Thymus (tissue), 11 donors: ENCODE data around the gene HIVEP1. TPM values are rescaled to one million over a fixed set of nuclear protein-coding genes. Genes with fewer than 3 reads are reported as not detected.
A peak's percentile ranks its signal among the peaks of the same experiment; 100 is the strongest.

Experiments used
- DNase-seq, 9 donors: peaks; one replicate each; pipeline ENCODE4 v3.0.0-alpha.2; 2013; ENCODE audit warnings: low spot score in 9 of 9, low read depth in 6 of 9, missing footprints in 1 of 9
- H3K27ac ChIP-seq, 2 donors: one replicate each; pipeline ENCODE4 v1.5.1; 2013; ENCODE audit warnings: control low read depth in 1 of 2, low read depth in 1 of 2, low read length in 1 of 2, mild to moderate bottlenecking in 1 of 2, moderate library complexity in 1 of 2
- H3K27me3 ChIP-seq, 2 donors: one replicate each; pipeline ENCODE4 v1.5.1; 2013; ENCODE audit warnings: low read length in 1 of 2; ENCODE audit not compliant: control insufficient read depth in 2 of 2, insufficient read depth in 1 of 2
- H3K36me3 ChIP-seq, 2 donors: one replicate each; pipeline ENCODE4 v1.5.1; 2013; ENCODE audit warnings: low read length in 1 of 2, mild to moderate bottlenecking in 1 of 2, moderate library complexity in 1 of 2; ENCODE audit not compliant: control insufficient read depth in 2 of 2, insufficient read depth in 2 of 2
- H3K4me1 ChIP-seq, 2 donors: one replicate each; pipeline ENCODE4 v1.5.1; 2013; ENCODE audit warnings: low read length in 2 of 2; ENCODE audit not compliant: control insufficient read depth in 2 of 2, insufficient read depth in 2 of 2
- H3K4me3 ChIP-seq, 2 donors: one replicate each; pipeline ENCODE4 v1.5.1; 2013; ENCODE audit warnings: low read length in 2 of 2, control low read depth in 1 of 2, mild to moderate bottlenecking in 1 of 2
- H3K9me3 ChIP-seq, 2 donors: one replicate each; pipeline ENCODE4 v1.5.1; 2013; ENCODE audit warnings: low read length in 1 of 2, mild to moderate bottlenecking in 1 of 2; ENCODE audit not compliant: control insufficient read depth in 2 of 2, insufficient read depth in 1 of 2
- WGBS: extraction: QIAGEN DNeasy Blood & Tissue Kit; methylation state at CpG from one replicate; pipeline ENCODE4 v1.1.7; 2013; 5-methylcytosine and 5-hydroxymethylcytosine counted together
- polyA plus RNA-seq: library from polyadenylated mRNA; stranded (reverse); fragments of 200-250 nt; gene quantifications from one replicate; pipeline ENCODE4 v1.2.3, GENCODE V29; 2013
- total RNA-seq: library from RNA; stranded (reverse); fragments of 120-200 nt; gene quantifications from one replicate; pipeline ENCODE4 v1.2.4, GENCODE V29; 2013
- donor health status: healthy.

The HIVEP1 gene
- total and polyA plus RNA-seq, 2 donors, result 8.7 to 24.9 TPM

- no peak overlapping the region for H3K4me3 ChIP-seq
- H3K27me3 ChIP-seq, result no peaks in the 10 kb centered on the region
- no peaks in the 10 kb centered on the region for H3K9me3 ChIP-seq
- H3K4me1 ChIP-seq, result no peaks in the 10 kb centered on the region
- DNase-seq, result no peak
- H3K27ac ChIP-seq, result no peak overlapping the region
- no peaks in the 10 kb centered on the region for H3K36me3 ChIP-seq
- 96% methylated on average over 4 of the region's 4 CpGs for WGBS
Observed at GRCh38 chr6:12001004-12001705, 11.0 kb upstream of the HIVEP1 start.

DNA sequence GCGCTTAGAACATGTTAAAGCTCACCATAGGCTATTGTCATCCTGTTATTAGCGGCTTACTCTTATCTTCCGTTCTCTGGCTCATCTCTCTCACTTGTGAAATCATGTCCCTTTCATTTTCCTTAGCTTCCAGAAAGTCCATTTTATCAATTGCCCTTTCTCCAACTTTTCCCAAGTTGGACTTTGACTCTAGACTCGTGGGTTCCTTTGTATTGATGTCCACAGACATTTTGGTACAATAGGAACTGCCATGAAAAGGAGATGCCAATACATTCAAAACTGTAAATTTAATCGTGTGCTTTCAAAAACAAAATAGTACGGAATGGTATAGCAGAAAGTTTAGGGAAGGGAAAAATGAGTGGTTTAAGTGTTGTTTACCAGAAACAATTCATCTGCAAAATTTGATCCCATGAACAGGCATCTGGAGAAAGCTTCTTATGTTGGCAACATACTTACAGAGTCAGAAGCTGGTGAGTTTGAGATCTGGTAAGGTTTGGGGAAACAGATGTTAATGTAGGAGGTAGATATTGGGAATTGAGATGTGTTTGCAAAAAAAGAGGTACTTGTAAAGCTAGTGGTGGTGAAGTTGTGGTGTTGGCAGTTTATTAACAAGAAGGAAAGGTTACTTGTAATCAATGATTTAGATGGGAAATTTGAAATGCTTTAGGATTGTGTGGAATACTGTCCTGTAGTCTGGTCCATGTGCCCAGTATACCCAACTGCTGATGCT is 10.2 kb upstream of the HIVEP1 start:
- 97% methylated on average over 6 of the region's 6 CpGs for WGBS
- H3K36me3 ChIP-seq, result no peaks in the 10 kb centered on the region
- no peaks in the 10 kb centered on the region for H3K4me1 ChIP-seq
- H3K4me3 ChIP-seq, result no peak overlapping the region
- no peak for DNase-seq
- H3K27ac ChIP-seq, result no peak overlapping the region
- no peaks in the 10 kb centered on the region for H3K9me3 ChIP-seq
- H3K27me3 ChIP-seq, result no peaks in the 10 kb centered on the region

GRCh38 chr6:12007473-12007872 is 4.6 kb upstream of the HIVEP1 start:
- no peaks in the 10 kb centered on the region for H3K9me3 ChIP-seq
- peaks cover 9 to 18% of the 10 kb centered on the region in 2 donors for H3K4me1 ChIP-seq
- 96% methylated on average over 9 of the region's 9 CpGs for WGBS
- H3K36me3 ChIP-seq, result no peaks in the 10 kb centered on the region
- H3K27ac ChIP-seq, result peak overlapping the region; percentile 58 to 96
- DNase-seq, result no peak
- no peaks in the 10 kb centered on the region for H3K27me3 ChIP-seq
- H3K4me3 ChIP-seq, result no peak overlapping the region

- 77% methylated on average over 4 of the region's 4 CpGs for whole genome bisulfite sequencing
- DNase-seq, result peak in 2 of 9 donors; percentile 4 to 14
Observed at GRCh38 chr6:12007887-12008286, 4.2 kb upstream of the HIVEP1 start.

GRCh38 chr6:12008366-12009179 is 3.5 kb upstream of the HIVEP1 start:
- peak overlapping the region; percentile 96 to 99 for H3K27ac ChIP-seq
- H3K9me3 ChIP-seq, result no peaks in the 10 kb centered on the region
- H3K4me1 ChIP-seq, result peaks cover 9 to 23% of the 10 kb centered on the region in 2 donors
- peaks cover 0 to 2% of the 10 kb centered on the region in 2 donors for H3K27me3 ChIP-seq
- DNase-seq, result peak; percentile 59 to 96 (median 86)
- no peaks in the 10 kb centered on the region for H3K36me3 ChIP-seq
- H3K4me3 ChIP-seq, result peak overlapping the region; percentile 82 to 84
- under 1% methylated on average over 60 of the region's 60 CpGs for WGBS

More at GRCh38 chr6:12007887-12008286, 4.2 kb upstream of the HIVEP1 start:
- H3K4me3 ChIP-seq, result peak overlapping the region; percentile 82 to 84
- H3K4me1 ChIP-seq, result peaks cover 9 to 18% of the 10 kb centered on the region in 2 donors
- peak overlapping the region; percentile 96 to 99 for H3K27ac ChIP-seq
- H3K9me3 ChIP-seq, result no peaks in the 10 kb centered on the region
- no peaks in the 10 kb centered on the region for H3K36me3 ChIP-seq
- H3K27me3 ChIP-seq, result peaks cover 0 to 2% of the 10 kb centered on the region in 2 donors

- Histone ChIP-seq H3K27me3 (peaks cover 0 to 2% of the 10 kb centered on the region in 2 donors), H3K36me3 (no peaks in the 10 kb centered on the region), H3K27ac (peak overlapping the region; percentile 93 to 99), H3K9me3 (no peaks in the 10 kb centered on the region), H3K4me1 (peaks cover 9 to 23% of the 10 kb centered on the region in 2 donors), H3K4me3 (peak overlapping the region; percentile 80 to 84)
- DNase-seq, result peak in 1 of 9 donors; percentile 25
- under 1% methylated on average over 29 of the region's 29 CpGs for WGBS
Observed at GRCh38 chr6:12009180-12009685, 2.9 kb upstream of the HIVEP1 start.

DNA sequence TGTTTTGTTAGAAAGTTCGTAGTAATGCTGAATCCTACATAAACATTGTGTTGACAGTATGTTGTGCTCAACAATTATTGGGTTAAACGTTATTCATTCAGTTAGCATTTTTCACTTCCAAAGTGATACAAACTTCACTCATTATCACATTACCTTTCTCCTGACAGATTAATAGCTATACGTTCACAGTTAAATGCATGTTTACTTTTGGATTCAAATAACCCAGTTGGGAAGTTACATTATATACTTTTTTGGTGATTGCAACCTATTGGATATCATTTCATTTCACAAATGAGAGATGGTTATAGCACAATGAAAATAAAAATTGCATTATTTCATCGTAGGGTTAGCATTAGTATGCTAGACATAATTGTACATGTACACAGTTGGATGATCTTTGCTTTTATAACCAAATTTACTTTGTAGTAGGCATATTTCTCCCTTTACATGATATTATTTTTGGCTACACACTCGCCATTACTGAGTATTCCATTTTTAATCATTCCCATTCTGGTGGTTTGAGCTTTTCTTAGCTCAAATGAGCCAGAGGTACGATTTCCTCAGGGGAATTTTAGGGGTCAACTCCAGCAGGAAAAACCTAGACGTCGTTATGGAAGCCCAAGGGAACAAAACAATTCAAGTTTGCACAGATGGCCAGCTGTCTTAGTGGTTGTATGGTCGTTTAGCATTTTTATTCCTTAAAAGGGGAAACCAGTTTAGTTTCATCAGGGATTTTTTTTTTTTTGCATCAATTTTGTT is 2.1 kb upstream of the HIVEP1 start:
- Histone ChIP-seq H3K4me1 (peaks cover 9 to 26% of the 10 kb centered on the region in 2 donors), H3K36me3 (no peaks in the 10 kb centered on the region), H3K27ac (peak overlapping the region; percentile 93 to 94), H3K27me3 (peaks cover 0 to 2% of the 10 kb centered on the region in 2 donors), H3K9me3 (no peaks in the 10 kb centered on the region), H3K4me3 (peak overlapping the region; percentile 80 to 84)
- DNase-seq, result peak in 2 of 9 donors; percentile 18 to 26
- 25% methylated on average over 9 of the region's 9 CpGs for WGBS

GRCh38 chr6:12010635-12011275 is 1.4 kb upstream of the HIVEP1 start:
- Histone ChIP-seq H3K9me3 (no peaks in the 10 kb centered on the region), H3K27ac (peak overlapping the region; percentile 93 to 94), H3K27me3 (peaks cover 0 to 2% of the 10 kb centered on the region in 2 donors), H3K36me3 (no peaks in the 10 kb centered on the region), H3K4me3 (peak overlapping the region; percentile 80 to 81), H3K4me1 (peaks cover 9 to 26% of the 10 kb centered on the region in 2 donors)
- peak in 3 of 9 donors; percentile 20 to 65 (median 32) for DNase-seq
- WGBS, result 1% methylated on average over 22 of the region's 22 CpGs
